Measurements from ENCODE around the gene GGCT. TPM values are rescaled to one million over a fixed set of nuclear protein-coding genes. Genes with fewer than 3 reads are reported as not detected.
"Not testable (repeated sequence)": the region's sequence is repeated elsewhere in the genome, so short reads cannot be mapped to it uniquely, and the experiment has no call there.

Gene GGCT
- total RNA-seq, 6 donors from 2014 or later, result 12.6 to 26.2 (median 22.2) TPM

GRCh38 chr7:30510124-30511075, 5.8 kb upstream of the GGCT start:
- H3K27ac ChIP-seq, result no peak overlapping the region
- no peaks in the 10 kb centered on the region for H3K27me3 ChIP-seq
- TF ChIP-seq POLR2AphosphoS5 (IDR thresholded peaks at IDR 0.05) (no peak), POLR2A (IDR thresholded peaks at IDR 0.05) (no peak), CTCF (IDR thresholded peaks at IDR 0.05) (peak; percentile 52 to 85 (median 80))
- no peaks in the 10 kb centered on the region for H3K36me3 ChIP-seq
- H3K4me3 ChIP-seq, result no peak overlapping the region
- ATAC-seq (ENCODE audit: low FRiP score in 2 of 2) (peak in 1 of 2 donors; percentile 81), DNase-seq (no peak)
- H3K9me3 ChIP-seq, result no peaks in the 10 kb centered on the region
- peaks cover 0 to 15% (median 9%) of the 10 kb centered on the region in 4 donors for H3K4me1 ChIP-seq
- 50 to 59% methylated on average over 4 of the region's 4 CpGs for WGBS, 2 donors

- peaks cover 0 to 17% (median 10%) of the 10 kb centered on the region in 4 donors for H3K4me1 ChIP-seq
- 61 to 62% methylated on average over 9 of the region's 9 CpGs for WGBS, 2 donors
- ATAC-seq (ENCODE audit: low FRiP score in 2 of 2); H3K36me3 ChIP-seq; H3K27ac ChIP-seq; H3K4me3 ChIP-seq; H3K9me3 ChIP-seq; DNase-seq; H3K27me3 ChIP-seq: not testable (repeated sequence)
Measured at GRCh38 chr7:30509171-30509857, 4.7 kb upstream of the GGCT start.

GRCh38 chr7:30507346-30507900, 2.8 kb upstream of the GGCT start:
- peak in 1 of 2 donors; percentile 4 for DNase-seq
- 96 to 97% methylated on average over 9 of the region's 9 CpGs for WGBS, 2 donors
- H3K27ac ChIP-seq; H3K4me3 ChIP-seq; H3K36me3 ChIP-seq; ATAC-seq (ENCODE audit: low FRiP score in 2 of 2); H3K9me3 ChIP-seq; H3K27me3 ChIP-seq: not testable (repeated sequence)
- H3K4me1 ChIP-seq, result peaks cover 17 to 35% (median 26%) of the 10 kb centered on the region in 4 donors

- H3K9me3 ChIP-seq, result no peaks in the 10 kb centered on the region
- H3K4me3 ChIP-seq, result peak overlapping the region; percentile 23 to 99 (median 76)
- TF ChIP-seq POLR2A (IDR thresholded peaks at IDR 0.05) (no peak), CTCF (IDR thresholded peaks at IDR 0.05) (peak in 1 of 6 experiments; percentile 17)
- peak; percentile 38 to 48 for ATAC-seq (ENCODE audit: low FRiP score in 2 of 2)
- H3K36me3 ChIP-seq, result no peaks in the 10 kb centered on the region
- DNase-seq, result peak in 1 of 2 donors; percentile 80
- WGBS, 2 donors, result 16 to 25% methylated on average over 9 to 19 of the region's 19 CpGs
- no peaks in the 10 kb centered on the region for H3K27me3 ChIP-seq
- peak overlapping the region; percentile 79 to 91 (median 87) for H3K27ac ChIP-seq
- peaks cover 17 to 39% (median 27%) of the 10 kb centered on the region in 4 donors for H3K4me1 ChIP-seq
Measured at GRCh38 chr7:30505174-30505697, 607 bp upstream of the GGCT start.

- Histone ChIP-seq H3K27me3 (no peaks in the 10 kb centered on the region), H3K36me3 (peaks cover 0 to 7% (median 2%) of the 10 kb centered on the region in 4 donors), H3K4me1 (peaks cover 15 to 31% (median 22%) of the 10 kb centered on the region in 4 donors), H3K9me3 (no peaks in the 10 kb centered on the region), H3K27ac (peak overlapping the region; percentile 79 to 91 (median 87)), H3K4me3 (peak overlapping the region; percentile 63 to 99 (median 94))
- WGBS, 2 donors, result 41 to 46% methylated on average over 15 of the region's 15 CpGs
- TF ChIP-seq POLR2A (IDR thresholded peaks at IDR 0.05) (no peak), EP300 (IDR thresholded peaks at IDR 0.05) (peak in 1 of 4 donors; percentile 42), POLR2AphosphoS5 (IDR thresholded peaks at IDR 0.05) (no peak)
- ATAC-seq (ENCODE audit: low FRiP score in 2 of 2) (no peak), DNase-seq (no peak)
Measured at GRCh38 chr7:30503274-30504212, 1.1 kb downstream of the GGCT start.

Data from upper lobe of left lung (tissue), 6 donors.